ENCODE data around the gene DSE.

The DSE gene

DNA sequence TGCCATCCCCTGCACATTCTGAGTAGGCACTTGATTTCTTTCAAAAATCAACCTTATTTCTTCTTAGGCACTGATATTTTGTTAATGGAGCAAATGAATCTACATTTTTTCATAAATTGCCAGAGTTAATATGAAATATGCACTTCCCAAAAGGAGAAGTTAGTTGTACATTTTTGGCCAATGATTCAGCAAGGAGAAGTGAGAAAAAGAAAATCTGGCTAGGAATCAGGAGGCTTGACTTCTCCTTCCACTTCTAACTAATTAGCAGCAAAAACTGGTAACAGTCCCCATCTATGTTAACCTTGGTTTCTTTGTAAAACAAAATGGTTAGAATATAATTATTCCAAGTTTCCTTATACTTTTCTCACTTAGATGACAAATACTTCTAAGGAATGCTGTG is 7.0 kb upstream of the DSE start:
- TF ChIP-seq, protein P1, sequence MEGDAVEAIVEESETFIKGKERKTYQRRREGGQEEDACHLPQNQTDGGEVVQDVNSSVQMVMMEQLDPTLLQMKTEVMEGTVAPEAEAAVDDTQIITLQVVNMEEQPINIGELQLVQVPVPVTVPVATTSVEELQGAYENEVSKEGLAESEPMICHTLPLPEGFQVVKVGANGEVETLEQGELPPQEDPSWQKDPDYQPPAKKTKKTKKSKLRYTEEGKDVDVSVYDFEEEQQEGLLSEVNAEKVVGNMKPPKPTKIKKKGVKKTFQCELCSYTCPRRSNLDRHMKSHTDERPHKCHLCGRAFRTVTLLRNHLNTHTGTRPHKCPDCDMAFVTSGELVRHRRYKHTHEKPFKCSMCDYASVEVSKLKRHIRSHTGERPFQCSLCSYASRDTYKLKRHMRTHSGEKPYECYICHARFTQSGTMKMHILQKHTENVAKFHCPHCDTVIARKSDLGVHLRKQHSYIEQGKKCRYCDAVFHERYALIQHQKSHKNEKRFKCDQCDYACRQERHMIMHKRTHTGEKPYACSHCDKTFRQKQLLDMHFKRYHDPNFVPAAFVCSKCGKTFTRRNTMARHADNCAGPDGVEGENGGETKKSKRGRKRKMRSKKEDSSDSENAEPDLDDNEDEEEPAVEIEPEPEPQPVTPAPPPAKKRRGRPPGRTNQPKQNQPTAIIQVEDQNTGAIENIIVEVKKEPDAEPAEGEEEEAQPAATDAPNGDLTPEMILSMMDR (conservative IDR thresholded peaks at IDR 0.05; ENCODE audit: low read depth, low read length) = no peak
- no peak overlapping the region for H3K4me3 ChIP-seq (ENCODE audit: low read depth, low read length)
- DNase-seq (ENCODE audit: low read depth) = peak; percentile 63

DNA sequence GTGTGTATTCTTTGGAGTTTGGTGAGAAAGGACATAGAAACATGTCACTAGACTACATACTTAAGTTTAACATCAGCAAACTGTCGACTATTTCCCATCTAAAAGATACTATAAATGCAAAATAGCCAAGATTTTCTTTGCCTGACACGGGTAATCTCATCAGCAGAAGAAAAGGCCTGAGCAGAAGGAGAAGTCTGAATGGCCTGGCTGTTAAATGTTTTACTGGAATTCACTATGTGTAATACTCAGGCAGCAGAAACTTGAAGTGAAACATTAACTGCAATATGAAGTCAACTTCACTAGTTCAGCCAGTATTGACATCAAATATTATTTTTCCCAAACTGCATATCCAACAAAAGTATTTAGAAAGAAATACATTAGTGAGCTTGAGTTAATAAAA is 6.4 kb upstream of the DSE start:
- DNase-seq (ENCODE audit: low read depth) = no peak
- TF ChIP-seq, protein P1 (conservative IDR thresholded peaks at IDR 0.05; ENCODE audit: low read depth, low read length) = no peak
- H3K4me3 ChIP-seq (ENCODE audit: low read depth, low read length) = no peak overlapping the region

DNA sequence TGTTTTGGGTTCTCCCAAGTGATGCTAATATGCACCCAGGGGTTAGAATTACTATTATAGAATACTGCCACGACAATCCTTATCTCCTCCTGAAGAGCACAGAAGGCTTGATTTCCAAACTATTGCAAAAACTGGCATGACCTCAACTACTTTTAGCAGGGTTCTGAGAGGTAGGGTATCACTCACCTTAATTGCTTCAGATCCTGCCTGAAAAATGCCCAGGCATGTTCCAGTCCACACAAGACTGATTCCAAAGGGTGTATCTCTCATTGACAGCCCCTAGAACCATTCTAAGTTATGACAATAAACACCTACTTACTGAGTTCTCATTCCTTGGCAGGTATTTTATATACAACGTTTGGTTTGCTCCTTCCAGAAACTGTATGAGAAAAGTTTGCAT is 5.0 kb upstream of the DSE start:
- H3K4me3 ChIP-seq (ENCODE audit: low read depth, low read length) = no peak overlapping the region
- TF ChIP-seq, protein P1 (conservative IDR thresholded peaks at IDR 0.05; ENCODE audit: low read depth, low read length) = no peak
- DNase-seq (ENCODE audit: low read depth) = no peak

DNA sequence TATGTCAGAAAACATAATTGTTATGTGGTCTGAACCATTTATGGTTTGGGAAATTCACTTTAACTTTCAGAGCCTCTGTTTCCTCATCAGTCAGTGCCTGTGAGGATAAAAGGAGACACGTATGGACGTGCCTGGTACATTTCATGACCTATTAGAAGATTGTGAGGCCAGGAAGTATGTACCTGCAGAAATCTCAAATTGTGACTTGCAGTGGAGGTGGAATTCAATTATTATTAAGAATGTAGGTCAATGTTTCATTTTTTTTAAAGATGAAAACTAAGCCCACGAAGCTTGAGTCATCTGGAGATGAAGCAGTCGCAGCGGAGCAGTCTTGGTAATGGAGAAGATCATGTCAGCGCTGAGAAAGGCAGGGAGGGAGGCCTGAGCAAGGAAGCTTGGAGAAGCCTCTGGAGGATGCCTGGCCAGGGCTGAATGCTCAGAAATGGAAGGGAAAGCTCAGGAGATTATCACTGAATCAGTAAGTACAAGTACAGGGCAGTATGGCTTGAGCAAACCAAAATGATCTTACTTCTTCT is 3.9 kb upstream of the DSE start:
- TF ChIP-seq, protein P1 (conservative IDR thresholded peaks at IDR 0.05; ENCODE audit: low read depth, low read length) = no peak
- H3K4me3 ChIP-seq (ENCODE audit: low read depth, low read length) = no peak overlapping the region
- no peak for DNase-seq (ENCODE audit: low read depth)

DNA sequence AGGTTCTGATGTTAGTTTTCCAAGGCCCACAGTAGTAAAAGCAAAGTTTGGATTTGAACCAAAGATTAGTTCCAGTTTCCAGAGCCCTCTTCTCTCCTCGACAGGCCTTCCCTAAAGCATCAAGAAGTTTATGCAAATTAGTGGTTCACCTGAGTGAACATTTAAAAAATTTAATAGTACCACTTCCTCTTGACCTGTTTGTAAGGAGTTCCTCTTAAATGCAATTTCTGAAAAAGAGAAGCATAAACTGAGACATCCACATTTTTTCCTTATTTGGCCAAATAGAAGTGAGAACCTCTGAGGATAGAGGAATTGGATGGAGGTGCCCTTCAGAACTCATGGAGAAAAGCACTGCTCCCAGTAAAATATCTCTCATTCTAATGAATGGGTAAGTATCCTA is 1.2 kb upstream of the DSE start:
- DNase-seq (ENCODE audit: low read depth) = no peak
- H3K4me3 ChIP-seq (ENCODE audit: low read depth, low read length) = no peak overlapping the region
- TF ChIP-seq, protein P1 (conservative IDR thresholded peaks at IDR 0.05; ENCODE audit: low read depth, low read length) = no peak

DNA sequence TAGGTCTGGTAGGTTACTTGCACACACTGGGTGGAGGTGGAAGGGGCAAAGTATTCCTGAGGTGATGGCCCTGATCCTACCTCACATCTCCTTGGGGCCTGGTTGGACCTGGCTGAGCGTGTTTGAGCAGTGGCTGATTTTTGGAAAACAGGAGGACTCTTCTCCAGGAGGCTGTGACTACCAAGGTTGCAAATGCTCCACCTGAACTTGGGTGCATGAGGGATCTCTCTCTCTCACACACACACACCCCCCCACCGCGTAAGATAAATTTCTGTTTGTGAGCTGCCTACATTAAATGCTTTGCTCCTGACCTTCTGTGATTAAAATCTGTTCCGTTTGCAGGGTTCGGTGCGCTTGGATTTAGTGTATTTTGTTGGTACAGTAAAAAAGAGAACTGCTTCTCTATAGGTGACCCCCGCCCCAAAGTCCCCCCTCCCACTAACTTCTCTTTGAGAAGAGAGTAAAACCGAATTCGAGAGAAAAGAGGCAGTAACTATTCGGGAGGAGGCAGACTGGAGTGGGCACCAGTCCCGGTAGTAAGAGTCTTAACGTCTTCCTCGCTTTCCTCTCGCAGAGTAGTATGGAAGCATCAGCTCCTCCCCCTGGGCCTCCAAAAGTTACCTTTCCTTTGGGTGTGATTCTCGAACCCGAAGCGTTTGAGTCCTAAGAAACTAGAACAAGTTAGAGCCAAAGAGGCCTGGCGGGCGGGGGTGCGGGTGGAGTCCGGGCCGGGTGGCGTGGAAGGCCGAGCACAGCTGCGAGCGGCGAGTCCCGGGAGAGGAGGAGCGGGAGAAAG is 585 bp upstream of the DSE start:
- TF ChIP-seq, protein P1 (conservative IDR thresholded peaks at IDR 0.05; ENCODE audit: low read depth, low read length) = no peak
- H3K4me3 ChIP-seq (ENCODE audit: low read depth, low read length) = peak overlapping the region; percentile 88
- peak; percentile 31 for DNase-seq (ENCODE audit: low read depth)

Data from choroid plexus epithelial cell (primary cell).